ENCODE data around the gene S100A10.
A peak's percentile ranks its signal among the peaks of the same experiment; 100 is the strongest.

The S100A10 gene

DNA sequence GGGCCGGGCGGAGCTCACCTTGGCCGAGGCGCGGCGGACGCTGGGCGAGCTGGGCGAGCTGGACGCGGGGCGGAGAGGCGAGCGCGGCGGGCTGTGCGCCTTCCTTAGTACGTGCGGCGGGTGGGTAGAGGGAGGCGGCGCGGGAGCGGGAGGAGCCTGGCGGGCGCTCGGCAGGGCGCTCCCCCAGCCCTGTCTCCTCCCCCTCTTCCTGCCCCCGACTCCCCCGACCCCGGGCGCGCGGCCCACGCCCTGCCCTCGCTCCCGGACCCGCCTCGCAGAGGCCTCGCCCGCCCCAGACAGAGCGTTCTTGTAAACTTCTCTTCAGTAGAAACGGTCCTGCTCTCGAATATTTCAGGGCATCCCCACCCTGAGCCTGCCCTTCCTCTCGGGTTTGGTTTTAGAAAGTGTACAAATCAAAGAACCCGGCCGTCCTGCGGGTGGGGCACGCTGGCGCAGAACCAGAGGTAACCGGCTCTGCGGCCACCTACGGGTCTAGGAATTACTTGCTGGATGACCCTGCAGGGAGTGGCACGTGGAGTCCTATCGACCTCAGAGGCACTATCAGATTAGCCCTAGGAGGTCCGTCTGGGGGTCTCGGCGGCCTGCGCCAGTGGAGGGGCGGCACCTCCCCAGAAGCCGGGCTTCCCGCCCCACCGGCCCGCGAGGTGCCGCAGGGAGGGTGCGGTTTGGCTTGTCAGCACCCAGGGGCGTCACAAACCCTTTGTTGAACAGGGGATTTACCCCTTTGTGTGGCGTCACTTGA is at the start of gene S100A10:
Gene S100A10, minus strand, starts transcription at position 126 of the 763 bp plus-strand sequence. CDS start 7,629 bp downstream, outside the sequence.
- DNase-seq (ENCODE audit: low read depth in 2 of 2, low spot score in 1 of 2): peak; percentile 47 to 61

DNA sequence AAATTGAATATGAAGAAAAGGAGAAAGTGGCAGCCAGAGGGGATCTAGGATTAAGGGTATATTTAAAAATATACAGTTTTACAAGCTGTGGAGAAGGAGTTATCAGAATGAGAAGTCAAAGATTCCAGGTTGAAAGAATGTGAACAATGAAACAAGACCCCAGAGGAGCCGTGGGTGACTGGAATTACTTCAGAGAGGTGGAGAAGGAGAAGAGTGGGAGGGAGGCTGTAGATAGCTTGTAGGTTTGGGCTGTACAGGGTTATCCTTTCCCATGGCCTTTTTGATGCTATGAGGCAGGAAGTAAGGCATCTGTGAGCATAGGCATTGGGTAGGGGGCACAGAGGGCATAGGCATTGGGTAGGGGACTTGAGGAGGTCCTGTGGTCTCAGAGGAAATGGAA is 48.4 kb upstream of the S100A10 start:
- DNase-seq (ENCODE audit: low read depth in 2 of 2, low spot score in 1 of 2): no peak

DNA sequence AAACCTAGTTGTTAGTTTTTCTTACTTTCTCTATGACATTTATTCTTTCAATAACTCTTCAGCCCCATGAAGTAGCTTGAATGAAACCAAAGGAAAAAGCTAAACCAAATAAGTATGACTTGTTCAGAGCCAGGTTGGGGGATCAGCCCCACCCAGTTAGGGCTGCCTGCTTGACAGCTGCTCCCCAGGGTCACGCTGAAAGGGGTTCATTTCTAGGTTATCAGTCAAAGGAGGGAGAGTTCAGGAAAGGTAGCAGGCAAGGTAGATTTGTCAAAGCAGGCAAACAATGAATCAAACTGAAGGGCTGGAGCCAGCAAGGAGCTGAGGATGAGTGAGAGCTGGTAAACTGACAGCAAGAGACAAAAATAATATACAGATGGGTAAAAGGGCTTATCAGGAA is 46.2 kb upstream of the S100A10 start:
- DNase-seq (ENCODE audit: low read depth in 2 of 2, low spot score in 1 of 2): no peak

DNA sequence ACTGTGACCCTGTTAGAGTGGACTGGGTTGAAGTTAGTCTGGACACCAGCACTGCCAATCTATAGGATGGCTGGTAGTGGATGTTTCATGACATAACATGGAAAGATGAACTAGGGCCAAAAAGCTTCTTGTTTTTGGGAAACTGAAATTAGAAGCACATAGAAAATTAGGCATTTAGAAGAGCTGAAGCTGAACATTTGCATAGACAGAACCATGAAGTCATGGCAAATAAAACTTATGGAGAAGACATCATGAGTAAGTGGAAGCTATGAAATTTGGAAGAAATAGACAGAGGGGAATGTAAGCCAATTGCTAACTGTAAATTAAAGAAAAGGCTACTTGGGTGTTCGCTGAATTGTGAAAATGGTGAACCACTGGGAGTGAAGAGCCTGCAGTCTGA is 45.8 kb upstream of the S100A10 start:
- DNase-seq (ENCODE audit: low read depth in 2 of 2, low spot score in 1 of 2): no peak

DNA sequence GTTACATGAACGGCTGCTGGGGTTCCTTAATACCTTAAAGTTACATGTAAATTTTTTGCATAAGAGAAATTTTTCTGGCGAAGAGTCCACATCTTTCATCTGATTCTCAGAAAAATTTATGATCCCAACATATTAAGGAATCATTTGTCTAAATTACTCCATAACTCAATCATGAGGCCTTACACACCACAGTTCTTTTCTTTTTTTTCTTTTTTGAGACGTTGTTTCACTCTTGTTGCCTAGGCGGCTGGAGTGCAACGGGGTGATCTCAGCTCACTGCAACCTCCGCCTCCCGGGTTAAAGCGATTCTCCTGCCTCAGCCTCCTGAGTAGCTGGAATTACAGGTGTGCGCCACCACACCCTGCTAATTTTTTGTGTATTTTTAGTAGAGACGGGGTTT is 45.2 kb upstream of the S100A10 start:
- DNase-seq (ENCODE audit: low read depth in 2 of 2, low spot score in 1 of 2): no peak

- peak; percentile 59 to 61 for DNase-seq (ENCODE audit: low read depth in 2 of 2, low spot score in 1 of 2)
These were observed 42.9 kb upstream of the S100A10 start, which contains the start of gene S100A11 for GRCh38 chr1:152036267-152037216. Gene S100A11, minus strand, starts transcription at chr1:152037004. Its CDS starts 89 bp downstream, at chr1:152036915.

DNA sequence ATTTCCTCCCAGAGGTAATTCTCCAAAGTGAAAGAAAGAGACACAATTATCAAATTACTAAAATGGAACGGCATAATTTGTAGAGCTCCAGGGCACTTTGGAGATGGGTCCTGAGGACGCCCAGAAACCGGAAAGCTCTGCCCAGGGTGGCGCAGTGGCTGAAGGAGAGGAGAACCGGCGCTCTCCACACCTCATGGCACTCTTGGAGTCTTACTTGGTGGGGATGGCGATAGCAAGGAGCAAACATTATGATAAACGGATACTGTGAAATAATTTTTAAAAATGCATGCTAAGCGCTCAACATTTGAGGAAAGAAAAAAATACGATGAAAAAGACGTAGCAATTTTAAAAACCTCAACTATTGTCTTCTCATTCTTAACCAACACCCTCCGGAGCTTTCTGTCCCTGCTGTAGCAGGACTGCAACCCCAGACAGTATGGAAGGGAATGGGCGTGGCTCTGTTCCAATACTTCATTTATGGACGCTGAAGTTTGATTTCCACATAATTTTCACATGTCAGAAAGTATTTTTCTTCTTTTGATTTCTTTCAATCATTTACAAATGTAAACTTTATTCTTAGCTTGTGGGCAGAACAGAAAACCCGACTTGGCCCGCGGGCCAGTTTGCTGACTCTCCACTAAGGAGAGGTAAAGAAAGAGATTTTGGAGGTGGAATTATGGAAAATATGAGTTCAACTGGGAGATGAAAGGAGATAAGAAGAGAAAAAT is 42.0 kb upstream of the S100A10 start:
- DNase-seq (ENCODE audit: low read depth in 2 of 2, low spot score in 1 of 2): no peak

- DNase-seq (ENCODE audit: low read depth in 2 of 2, low spot score in 1 of 2): peak; percentile 34 to 42
These were observed 41.2 kb upstream of the S100A10 start for GRCh38 chr1:152034654-152035538.

GRCh38 chr1:152034324-152034653 is 40.6 kb upstream of the S100A10 start:
- DNase-seq (ENCODE audit: low read depth in 2 of 2, low spot score in 1 of 2): no peak

- DNase-seq (ENCODE audit: low read depth in 2 of 2, low spot score in 1 of 2): no peak
These were observed 36.2 kb upstream of the S100A10 start for GRCh38 chr1:152029929-152030211.

GRCh38 chr1:152029144-152029928 is 35.7 kb upstream of the S100A10 start:
- no peak for DNase-seq (ENCODE audit: low read depth in 2 of 2, low spot score in 1 of 2)

DNA sequence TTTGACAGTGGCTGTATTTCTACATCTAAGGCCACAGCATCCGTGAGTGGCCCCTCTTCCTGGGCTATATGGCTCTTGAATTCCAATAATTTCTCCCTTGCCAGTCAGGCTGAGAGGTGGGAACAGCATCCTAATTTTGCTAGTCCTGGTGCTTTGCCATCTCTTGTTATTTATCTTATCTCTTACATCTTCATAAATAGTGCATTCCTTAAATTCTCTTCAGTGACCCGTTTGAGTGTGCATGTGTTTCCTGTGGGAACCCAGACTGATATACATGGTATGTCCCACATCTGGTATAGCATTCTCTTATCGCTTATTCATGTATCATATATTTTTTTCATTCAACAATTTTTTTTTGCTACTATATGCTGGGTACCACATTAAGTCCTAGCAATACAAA is 33.2 kb upstream of the S100A10 start:
- no peak for DNase-seq (ENCODE audit: low read depth in 2 of 2, low spot score in 1 of 2)

DNA sequence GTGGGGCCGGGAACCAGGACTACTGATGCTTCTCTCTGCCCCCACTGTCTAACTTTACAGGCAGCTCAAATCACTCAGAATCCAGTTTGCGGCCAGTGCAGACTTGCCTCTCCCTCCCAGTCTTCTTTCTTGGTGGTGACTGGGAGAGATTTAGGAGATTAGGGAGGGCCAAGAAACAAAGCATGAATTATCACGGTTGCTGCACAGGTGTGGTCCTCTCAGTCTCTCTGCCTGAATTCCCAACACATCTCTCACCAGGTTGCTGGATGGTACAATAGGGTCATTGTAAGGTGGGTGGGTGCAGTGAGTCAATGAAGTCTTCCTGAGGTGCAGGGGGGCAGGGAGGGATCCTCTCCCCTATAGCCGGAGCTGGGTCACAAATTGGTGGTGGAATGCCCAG is 30.6 kb upstream of the S100A10 start:
- DNase-seq (ENCODE audit: low read depth in 2 of 2, low spot score in 1 of 2): no peak

- DNase-seq (ENCODE audit: low read depth in 2 of 2, low spot score in 1 of 2): no peak
These were observed 29.6 kb upstream of the S100A10 start for GRCh38 chr1:152023221-152023620.

- DNase-seq (ENCODE audit: low read depth in 2 of 2, low spot score in 1 of 2): no peak
These were observed 28.8 kb upstream of the S100A10 start for GRCh38 chr1:152022474-152022873.

GRCh38 chr1:152021569-152021968 is 27.9 kb upstream of the S100A10 start:
- no peak for DNase-seq (ENCODE audit: low read depth in 2 of 2, low spot score in 1 of 2)

- no peak for DNase-seq (ENCODE audit: low read depth in 2 of 2, low spot score in 1 of 2)
These were observed 27.2 kb upstream of the S100A10 start for GRCh38 chr1:152020849-152021248.

DNA sequence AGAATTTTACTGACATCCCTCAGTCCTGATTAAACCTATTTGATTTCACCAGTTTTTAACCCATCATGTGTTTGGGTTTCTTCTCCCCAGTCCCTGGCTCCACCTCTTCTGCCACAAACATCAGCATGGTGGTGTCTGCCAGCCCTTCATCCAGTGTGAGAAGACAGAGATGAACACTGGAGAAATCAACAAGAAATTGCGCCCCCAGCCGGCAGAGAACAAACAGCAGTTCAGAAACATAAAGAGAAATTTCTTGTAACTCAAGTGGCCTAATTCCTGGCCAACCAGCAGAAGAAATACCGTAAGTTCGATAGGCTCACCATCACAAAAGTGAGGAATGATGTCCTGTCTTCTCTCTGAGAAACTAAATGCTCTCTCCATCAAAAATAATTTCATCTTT is 24.9 kb upstream of the S100A10 start:
- DNase-seq (ENCODE audit: low read depth in 2 of 2, low spot score in 1 of 2): no peak

DNA sequence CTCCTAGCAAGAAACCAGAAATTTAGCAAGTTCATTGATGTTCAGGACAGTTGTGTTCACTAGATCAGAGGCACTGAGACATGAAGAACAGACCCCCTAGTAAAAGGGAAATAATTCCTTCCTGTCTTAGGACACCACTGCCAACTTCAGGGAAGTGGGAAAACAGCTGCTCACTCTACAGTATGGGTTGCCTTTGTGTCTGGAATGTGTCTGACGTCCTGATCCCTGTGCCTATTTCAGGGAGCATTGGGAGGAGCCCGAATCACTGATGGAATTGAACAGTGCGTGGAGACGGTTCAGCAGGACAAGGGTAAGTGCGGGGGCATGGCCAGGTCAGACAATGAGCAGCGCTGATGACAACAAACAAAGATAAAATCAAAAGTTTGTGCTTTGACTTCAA is 22.1 kb upstream of the S100A10 start:
- no peak for DNase-seq (ENCODE audit: low read depth in 2 of 2, low spot score in 1 of 2)

GRCh38 chr1:152014943-152015342 is 21.3 kb upstream of the S100A10 start:
- no peak for DNase-seq (ENCODE audit: low read depth in 2 of 2, low spot score in 1 of 2)
